HepG2 (cell line): ENCODE measurements around the gene TMEM223. TPM values are rescaled to one million over a fixed set of nuclear protein-coding genes. Genes with fewer than 3 reads are reported as not detected.
A peak's percentile ranks its signal among the peaks of the same experiment; 100 is the strongest.

ENCODE experiments used
- ATAD3A ChIP-seq: sonication (generic); formaldehyde crosslinking; IDR thresholded peaks from 2 replicates; pipeline ENCODE4 v1.4.0; 2020; ENCODE audit warnings: missing genetic modification reagents
- BRF2 ChIP-seq: sonication (generic); formaldehyde crosslinking; IDR thresholded peaks from 2 replicates; pipeline ENCODE4 v1.8.1; 2022; ENCODE audit warnings: mild to moderate bottlenecking, missing genetic modification reagents
- CCAR2 ChIP-seq: fragments of 200-400 bp; formaldehyde crosslinking; optimal IDR thresholded peaks from 2 replicates; pipeline ENCODE3; 2018; ENCODE audit warnings: low read depth, mild to moderate bottlenecking, low read length, moderate library complexity
- FOXO1 ChIP-seq: sonication (generic); formaldehyde crosslinking; IDR thresholded peaks from 2 replicates; pipeline ENCODE4 v1.4.0; 2020; ENCODE audit warnings: missing genetic modification reagents
- HOXA5 ChIP-seq: sonication (generic); formaldehyde crosslinking; IDR thresholded peaks from 2 replicates; pipeline ENCODE4 v1.4.0; 2020; ENCODE audit warnings: missing genetic modification reagents
- IRX3 ChIP-seq: sonication (generic); formaldehyde crosslinking; IDR thresholded peaks from 2 replicates; pipeline ENCODE4 v1.8.1; 2023; ENCODE audit warnings: mild to moderate bottlenecking, low read depth, missing genetic modification reagents, borderline replicate concordance
- MTERF4 ChIP-seq: sonication (generic); formaldehyde crosslinking; IDR thresholded peaks from 2 replicates; pipeline ENCODE4 v1.8.0; 2023; ENCODE audit warnings: mild to moderate bottlenecking, missing genetic modification reagents
- NCOA1 ChIP-seq: sonication (generic); formaldehyde crosslinking; IDR thresholded peaks from 2 replicates; pipeline ENCODE4 v1.9.0; 2021; ENCODE audit warnings: missing genetic modification reagents
- NFKBIZ ChIP-seq: IDR thresholded peaks from 2 replicates; pipeline ENCODE4 v1.6.1; 2018; ENCODE audit warnings: missing genetic modification reagents, missing compliant biosample characterization
- PHF5A ChIP-seq: IDR thresholded peaks from one replicate; pipeline ENCODE4 v1.6.1; 2018; ENCODE audit warnings: low read depth, missing genetic modification reagents; ENCODE audit not compliant: unreplicated experiment
- RFXAP ChIP-seq: sonication (generic); formaldehyde crosslinking; IDR thresholded peaks from 2 replicates; pipeline ENCODE4 v1.4.0; 2020; ENCODE audit warnings: missing genetic modification reagents, borderline replicate concordance
- TAF15 ChIP-seq: fragments of 200-400 bp; formaldehyde crosslinking; IDR thresholded peaks from one replicate; pipeline ENCODE4 v1.6.1; 2018; ENCODE audit warnings: mild to moderate bottlenecking, low read depth, low read length; ENCODE audit not compliant: poor library complexity, severe bottlenecking
- ZBTB10 ChIP-seq: sonication (generic); formaldehyde crosslinking; IDR thresholded peaks from 2 replicates; pipeline ENCODE4 v1.4.0; 2020; ENCODE audit warnings: missing genetic modification reagents, borderline replicate concordance
- ZFYVE20 ChIP-seq: sonication (generic); formaldehyde crosslinking; IDR thresholded peaks from 2 replicates; pipeline ENCODE4 v1.8.0; 2023; ENCODE audit warnings: low read depth, mild to moderate bottlenecking, moderate library complexity, missing genetic modification reagents, borderline replicate concordance
- ZNF296 ChIP-seq: sonication (generic); formaldehyde crosslinking; conservative IDR thresholded peaks from 2 replicates; pipeline ENCODE4 v1.5.0; 2020; ENCODE audit warnings: mild to moderate bottlenecking, missing genetic modification reagents
- ZNF557 ChIP-seq: sonication (generic); formaldehyde crosslinking; IDR thresholded peaks from 2 replicates; pipeline ENCODE4 v1.4.0; 2020; ENCODE audit warnings: missing genetic modification reagents
- ZNF564 ChIP-seq: sonication (generic); formaldehyde crosslinking; IDR thresholded peaks from 2 replicates; pipeline ENCODE4 v1.8.1; 2023; ENCODE audit warnings: mild to moderate bottlenecking, missing genetic modification reagents
- polyA plus RNA-seq, 8 experiments: library from polyadenylated mRNA; depleted of rRNA in 3 of 8; stranded (reverse) in 7 of 8; unstranded in 1 of 8; fragments of >200 nt; fragmentation: Illumina TruSeq in 4 of 8; extraction: Trizol in 4 of 8; gene quantifications; 2 replicates each; pipeline versions ENCODE4 v1.2.1 to v1.2.3, GENCODE V29; 2011 to 2016; ENCODE audit warnings: low read depth in 4 of 8, missing spikeins in 1 of 8, mixed read lengths in 1 of 8; ENCODE audit not compliant: insufficient read depth in 1 of 8
- total RNA-seq, 5 experiments: library from RNA; depleted of rRNA; stranded (reverse); fragments of >200 nt; fragmentation: Illumina TruSeq; extraction: Trizol; gene quantifications; 2 replicates each; pipeline ENCODE4 v1.2.3, GENCODE V29; 2016; ENCODE audit warnings: low read depth in 1 of 5
- TF ChIP-seq, protein P1 (sequence below): sonication (generic); formaldehyde crosslinking; IDR thresholded peaks from 2 replicates; pipeline ENCODE4 v1.5.0; 2020; ENCODE audit warnings: missing genetic modification reagents
- TF ChIP-seq, protein P2 (sequence below): sonication (generic); formaldehyde crosslinking; IDR thresholded peaks from 2 replicates; pipeline ENCODE4; 2020; ENCODE audit warnings: missing genetic modification reagents, mild to moderate bottlenecking, borderline replicate concordance

The TMEM223 gene
- total and polyA plus RNA-seq, 2 of the 13 experiments (the other 11 are each of a cell fraction or from before 2014, with no cell fraction given), result 19.5 to 24.9 TPM

GRCh38 chr11:62805076-62805892, 13.5 kb upstream of the TMEM223 start, which contains the start of gene NXF1 (continued):
- TF ChIP-seq ZBTB10 (CRISPR knock-in tag) (0 out of 2 replicates have a peak, but pooled peaks have one; percentile 28), TAF15 (peak; percentile 86), ZNF564 (CRISPR knock-in tag) (peak; percentile 87), PHF5A (CRISPR knock-in tag) (peak; percentile 96), CCAR2 (no peak), ZNF557 (CRISPR knock-in tag) (no peak), FOXO1 (CRISPR knock-in tag) (0 out of 2 replicates have a peak, but pooled peaks have one; percentile 51), ZFYVE20 (no peak), HOXA5 (CRISPR knock-in tag) (peak; percentile 94; the same call in 1 of the 2 replicates), ZNF296 (CRISPR knock-in tag) (0 out of 2 replicates have a peak, but pooled peaks have one; percentile 61), IRX3 (peak; percentile 63; the same call in 1 of the 2 replicates), MTERF4 (CRISPR knock-in tag) (peak; percentile 68), NFKBIZ (CRISPR knock-in tag) (no peak; the same call in 1 of the 2 replicates), NCOA1 (CRISPR knock-in tag) (no peak), RFXAP (CRISPR knock-in tag) (peak; percentile 87; the same call in 1 of the 2 replicates), BRF2 (peak; percentile 74; the same call in 1 of the 2 replicates), ATAD3A (CRISPR knock-in tag) (no peak)
- TF ChIP-seq, protein P1, sequence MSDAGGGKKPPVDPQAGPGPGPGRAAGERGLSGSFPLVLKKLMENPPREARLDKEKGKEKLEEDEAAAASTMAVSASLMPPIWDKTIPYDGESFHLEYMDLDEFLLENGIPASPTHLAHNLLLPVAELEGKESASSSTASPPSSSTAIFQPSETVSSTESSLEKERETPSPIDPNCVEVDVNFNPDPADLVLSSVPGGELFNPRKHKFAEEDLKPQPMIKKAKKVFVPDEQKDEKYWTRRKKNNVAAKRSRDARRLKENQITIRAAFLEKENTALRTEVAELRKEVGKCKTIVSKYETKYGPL, result no peak; the same call in 1 of the 2 replicates
- TF ChIP-seq, protein P2, sequence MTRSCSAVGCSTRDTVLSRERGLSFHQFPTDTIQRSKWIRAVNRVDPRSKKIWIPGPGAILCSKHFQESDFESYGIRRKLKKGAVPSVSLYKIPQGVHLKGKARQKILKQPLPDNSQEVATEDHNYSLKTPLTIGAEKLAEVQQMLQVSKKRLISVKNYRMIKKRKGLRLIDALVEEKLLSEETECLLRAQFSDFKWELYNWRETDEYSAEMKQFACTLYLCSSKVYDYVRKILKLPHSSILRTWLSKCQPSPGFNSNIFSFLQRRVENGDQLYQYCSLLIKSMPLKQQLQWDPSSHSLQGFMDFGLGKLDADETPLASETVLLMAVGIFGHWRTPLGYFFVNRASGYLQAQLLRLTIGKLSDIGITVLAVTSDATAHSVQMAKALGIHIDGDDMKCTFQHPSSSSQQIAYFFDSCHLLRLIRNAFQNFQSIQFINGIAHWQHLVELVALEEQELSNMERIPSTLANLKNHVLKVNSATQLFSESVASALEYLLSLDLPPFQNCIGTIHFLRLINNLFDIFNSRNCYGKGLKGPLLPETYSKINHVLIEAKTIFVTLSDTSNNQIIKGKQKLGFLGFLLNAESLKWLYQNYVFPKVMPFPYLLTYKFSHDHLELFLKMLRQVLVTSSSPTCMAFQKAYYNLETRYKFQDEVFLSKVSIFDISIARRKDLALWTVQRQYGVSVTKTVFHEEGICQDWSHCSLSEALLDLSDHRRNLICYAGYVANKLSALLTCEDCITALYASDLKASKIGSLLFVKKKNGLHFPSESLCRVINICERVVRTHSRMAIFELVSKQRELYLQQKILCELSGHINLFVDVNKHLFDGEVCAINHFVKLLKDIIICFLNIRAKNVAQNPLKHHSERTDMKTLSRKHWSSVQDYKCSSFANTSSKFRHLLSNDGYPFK (CRISPR knock-in tag), result peak; percentile 75; the same call in 1 of the 2 replicates
